Measurements from ENCODE around the gene TIMM23. TPM values are rescaled to one million over a fixed set of nuclear protein-coding genes. Genes with fewer than 3 reads are reported as not detected.
A peak's percentile ranks its signal among the peaks of the same experiment; 100 is the strongest.
"Not testable (repeated sequence)": the region's sequence is repeated elsewhere in the genome, so short reads cannot be mapped to it uniquely, and the experiment has no call there.

Gene TIMM23
- total RNA-seq, 2 experiments from 2014 or later: 52.5 to 54.3 TPM

DNA sequence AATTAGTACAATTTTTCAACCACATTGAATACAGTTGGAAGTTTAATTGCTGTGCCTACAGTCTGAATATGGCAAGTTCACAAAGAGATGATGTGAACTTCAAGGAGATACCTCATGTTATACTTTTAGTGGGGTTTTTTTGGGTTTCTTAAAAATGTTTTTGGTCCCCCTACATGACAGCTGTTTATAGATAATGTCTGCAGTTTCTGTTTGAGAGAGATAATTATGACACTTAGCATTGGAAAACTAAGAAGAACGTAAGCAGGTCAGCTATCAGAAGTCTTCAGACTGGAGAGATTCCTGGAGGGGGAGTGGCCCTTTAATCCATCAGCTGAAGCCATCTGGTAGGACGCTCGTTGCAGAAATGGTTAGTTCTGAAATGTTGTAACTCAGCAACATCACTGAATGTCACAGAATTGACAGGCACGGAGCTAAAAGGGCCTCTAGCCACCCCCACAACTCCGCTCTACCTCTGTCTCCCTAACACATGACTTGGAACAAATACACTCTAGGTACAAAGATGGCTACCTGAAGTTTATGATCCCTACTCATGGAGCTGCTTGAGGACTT, 29.0 kb downstream of the TIMM23 start:
- H3K9me3 Mint-ChIP-seq: peaks cover 2% of the 10 kb centered on the region
- peaks cover 39% of the 10 kb centered on the region for H3K36me3 Mint-ChIP-seq (ENCODE audit: low read depth)
- H3K27me3 Mint-ChIP-seq (ENCODE audit: low read depth): no peaks in the 10 kb centered on the region
- no peak for DNase-seq
- H3K4me1 Mint-ChIP-seq (ENCODE audit: low read depth): no peaks in the 10 kb centered on the region
- CTCF ChIA-PET: interaction anchor here (0.9 to 1.2 kb wide), 3 partner anchors 11 to 28 kb away, joined by 3 to 7 read pairs (median 5); no protein-coding TSS in a partner anchor
- H3K4me3 Mint-ChIP-seq: no peak overlapping the region
- intact Hi-C loops (cut with micrococcal nuclease): no loop called here
- no peak overlapping the region for H3K27ac Mint-ChIP-seq

DNA sequence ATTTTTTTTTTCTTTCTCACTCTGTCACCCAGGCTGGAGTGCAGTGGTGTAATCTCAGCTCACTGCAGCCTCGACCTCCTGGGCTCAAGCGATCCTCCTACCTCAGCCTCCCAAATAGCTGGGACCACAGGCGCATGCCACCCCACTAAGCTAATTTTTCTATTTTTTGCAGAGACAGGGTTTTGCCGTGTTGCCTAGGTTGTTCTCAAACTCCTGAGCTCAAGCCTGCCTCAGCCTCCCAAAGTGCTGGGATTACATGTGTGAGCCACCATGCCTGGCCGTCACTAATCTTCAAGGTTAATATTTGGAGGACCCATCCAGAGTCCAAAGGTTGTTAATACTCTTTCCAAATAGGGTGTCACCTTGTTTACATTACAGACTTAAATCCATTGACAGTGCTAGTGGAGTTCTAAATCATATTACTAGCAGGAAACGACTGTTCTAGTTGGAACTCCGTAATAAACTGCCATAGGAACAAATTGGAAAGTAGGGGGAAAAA, 29.9 kb downstream of the TIMM23 start:
- CTCF ChIA-PET: interaction anchor here (1.1 to 1.2 kb wide), 2 partner anchors 12 to 27 kb away, joined by 3 to 7 read pairs; no protein-coding TSS in a partner anchor
- intact Hi-C loops (cut with micrococcal nuclease); DNase-seq; H3K27ac Mint-ChIP-seq; H3K4me1 Mint-ChIP-seq (ENCODE audit: low read depth); H3K27me3 Mint-ChIP-seq (ENCODE audit: low read depth); H3K9me3 Mint-ChIP-seq; H3K4me3 Mint-ChIP-seq: not testable (repeated sequence)
- H3K36me3 Mint-ChIP-seq (ENCODE audit: low read depth): peaks cover 43% of the 10 kb centered on the region

DNA sequence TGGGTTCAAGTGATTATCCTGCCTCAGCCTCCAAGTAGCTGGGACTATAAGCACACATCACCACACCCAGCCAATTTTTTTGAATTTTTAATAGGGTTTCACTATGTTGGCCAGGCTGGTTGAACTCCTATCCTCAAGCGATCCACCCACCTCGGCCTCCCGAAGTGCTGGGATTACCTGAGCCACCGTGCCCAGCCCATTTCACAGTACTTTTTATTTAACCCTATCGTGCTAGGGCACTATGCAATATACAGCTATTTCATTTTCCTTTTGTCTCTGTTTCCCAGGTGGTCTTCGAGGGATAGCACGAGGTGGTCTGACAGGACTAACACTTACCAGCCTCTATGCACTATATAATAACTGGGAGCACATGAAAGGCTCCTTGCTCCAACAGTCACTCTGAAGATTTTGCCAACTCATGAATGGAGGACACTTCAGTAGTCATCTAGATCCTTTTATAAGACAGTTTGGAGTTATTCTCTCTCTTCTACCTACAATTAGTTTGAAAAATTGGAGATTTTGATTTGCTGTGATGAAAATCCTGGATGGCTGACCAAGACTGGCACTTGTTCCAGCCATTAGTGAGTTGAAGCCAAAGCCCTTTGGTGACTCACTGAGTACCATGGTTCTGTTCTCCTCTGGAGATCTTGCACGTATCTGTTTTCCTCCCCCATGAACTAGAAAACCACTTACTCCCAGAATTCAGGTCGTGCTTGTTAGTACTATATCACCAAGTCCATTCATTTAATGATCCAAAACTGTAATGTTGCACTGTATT, 30.8 kb downstream of the TIMM23 start:
- peaks cover 2% of the 10 kb centered on the region for H3K9me3 Mint-ChIP-seq
- DNase-seq: no peak
- intact Hi-C loops (cut with micrococcal nuclease): no loop called here
- H3K4me3 Mint-ChIP-seq: no peak overlapping the region
- H3K4me1 Mint-ChIP-seq (ENCODE audit: low read depth): peaks cover 2% of the 10 kb centered on the region
- H3K27me3 Mint-ChIP-seq (ENCODE audit: low read depth): no peaks in the 10 kb centered on the region
- no peak overlapping the region for H3K27ac Mint-ChIP-seq
- H3K36me3 Mint-ChIP-seq (ENCODE audit: low read depth): peaks cover 40% of the 10 kb centered on the region
- CTCF ChIA-PET: interaction anchor here (1.4 kb wide), 1 partner anchor 26 kb away, joined by 7 read pairs; the partner anchor contains the start of gene NCOA4

DNA sequence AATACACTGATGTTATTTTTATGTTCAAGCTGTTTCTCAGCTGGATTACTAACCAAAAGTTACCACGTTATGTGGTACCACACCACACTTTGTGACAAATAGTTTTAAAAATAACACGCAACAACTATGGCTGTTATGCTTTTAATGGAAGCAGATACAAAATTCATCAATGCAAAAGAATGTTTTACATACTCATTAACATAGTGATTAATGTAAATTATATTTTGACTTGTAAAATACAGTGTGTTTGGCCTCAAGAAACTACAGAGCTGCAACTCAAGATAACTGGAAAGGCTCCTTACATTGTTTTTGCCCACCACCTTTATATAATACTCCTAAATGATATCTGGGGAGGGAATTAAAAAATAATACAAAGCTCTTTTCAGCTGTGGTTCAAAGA, 32.7 kb downstream of the TIMM23 start:
- CTCF ChIA-PET: interaction anchor here (0.6 to 1.4 kb wide), 2 partner anchors 24 to 368 kb away, joined by 3 to 7 read pairs; partner anchors contain the start of gene NCOA4
- Mint-ChIP-seq H3K27ac (no peak overlapping the region), H3K4me3 (no peak overlapping the region), H3K36me3 (ENCODE audit: low read depth) (peaks cover 32% of the 10 kb centered on the region), H3K27me3 (ENCODE audit: low read depth) (no peaks in the 10 kb centered on the region), H3K4me1 (ENCODE audit: low read depth) (peaks cover 2% of the 10 kb centered on the region), H3K9me3 (no peaks in the 10 kb centered on the region)
- intact Hi-C loops (cut with micrococcal nuclease): no loop called here
- no peak for DNase-seq

DNA sequence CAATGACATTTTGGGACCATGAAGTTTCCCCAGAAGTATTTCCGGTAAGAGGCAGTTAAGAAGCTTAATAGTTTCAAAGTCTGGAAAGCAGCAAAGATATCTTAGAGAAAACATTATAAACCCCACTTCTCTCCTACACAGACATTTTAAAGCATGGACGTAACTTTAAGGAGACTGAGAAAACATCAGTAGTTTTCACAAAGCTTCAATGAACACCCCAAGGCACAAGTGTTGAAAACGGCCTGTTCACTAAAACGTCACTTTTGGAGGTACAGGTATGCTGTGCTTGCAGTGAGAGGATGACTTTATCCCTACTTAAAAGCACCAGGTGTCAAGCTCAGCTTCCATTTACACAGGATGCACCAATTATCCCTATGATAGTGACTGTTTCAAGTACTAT, 33.1 kb downstream of the TIMM23 start:
- no peak for DNase-seq
- Mint-ChIP-seq H3K9me3 (no peaks in the 10 kb centered on the region), H3K27ac (peak overlapping the region; percentile 36), H3K4me1 (ENCODE audit: low read depth) (peaks cover 2% of the 10 kb centered on the region), H3K27me3 (ENCODE audit: low read depth) (no peaks in the 10 kb centered on the region), H3K36me3 (ENCODE audit: low read depth) (peaks cover 31% of the 10 kb centered on the region), H3K4me3 (no peak overlapping the region)
- CTCF ChIA-PET: interaction anchor here (0.6 kb wide), 1 partner anchor 368 kb away, joined by 3 read pairs; no protein-coding TSS in a partner anchor
- intact Hi-C loops (cut with micrococcal nuclease): no loop called here

DNA sequence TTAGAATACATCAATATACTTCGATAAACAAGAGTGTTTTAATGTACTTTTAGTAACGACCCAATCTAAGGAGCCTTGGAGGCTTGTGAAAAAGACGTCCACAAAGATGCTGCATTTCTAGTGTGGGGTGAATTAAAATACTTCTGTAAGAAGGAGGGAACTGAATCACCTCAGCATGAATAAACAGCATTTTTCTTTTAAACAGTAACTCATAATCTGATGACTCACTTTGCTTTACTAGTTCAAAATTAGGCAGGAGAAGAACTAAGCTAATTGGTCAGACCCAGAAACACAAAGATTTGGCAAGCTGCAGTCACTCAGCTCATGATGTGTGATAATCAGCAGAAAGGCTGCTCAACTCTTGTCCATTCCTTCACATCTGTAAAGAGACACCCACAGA, 33.9 kb downstream of the TIMM23 start:
- Mint-ChIP-seq H3K27ac (peak overlapping the region; percentile 81), H3K27me3 (ENCODE audit: low read depth) (no peaks in the 10 kb centered on the region), H3K36me3 (ENCODE audit: low read depth) (peaks cover 37% of the 10 kb centered on the region), H3K4me3 (no peak overlapping the region), H3K4me1 (ENCODE audit: low read depth) (peaks cover 2% of the 10 kb centered on the region), H3K9me3 (no peaks in the 10 kb centered on the region)
- CTCF ChIA-PET: interaction anchor here (1.7 kb wide), 1 partner anchor 23 kb away, joined by 7 read pairs; no protein-coding TSS in a partner anchor
- intact Hi-C loops (cut with micrococcal nuclease): no loop called here
- DNase-seq: no peak

DNA sequence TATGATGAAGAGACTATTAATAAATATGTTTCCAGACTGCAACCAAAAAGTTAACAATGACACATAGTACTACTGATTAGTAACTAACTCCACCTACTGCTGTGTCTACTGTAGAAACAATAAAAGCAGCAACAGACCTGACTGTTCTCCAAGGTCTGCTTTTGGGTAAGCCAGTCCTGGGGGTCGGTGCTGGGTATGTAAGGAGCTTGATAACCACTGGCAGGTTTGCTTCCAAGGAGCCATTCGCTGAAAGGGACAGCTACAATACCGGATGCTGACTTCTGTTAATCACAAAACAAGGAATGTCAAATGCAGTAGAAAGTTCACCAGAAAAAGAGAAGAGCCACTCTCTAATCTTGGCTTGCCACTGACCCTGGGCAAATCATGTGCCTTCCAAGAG, 40.5 kb downstream of the TIMM23 start:
- CTCF ChIA-PET: interaction anchor here (1.0 kb wide), 1 partner anchor 13 kb away, joined by 3 read pairs; no protein-coding TSS in a partner anchor
- Mint-ChIP-seq H3K9me3 (no peaks in the 10 kb centered on the region), H3K4me1 (ENCODE audit: low read depth) (peaks cover 5% of the 10 kb centered on the region), H3K36me3 (ENCODE audit: low read depth) (peaks cover 34% of the 10 kb centered on the region), H3K27ac (no peak overlapping the region), H3K4me3 (no peak overlapping the region), H3K27me3 (ENCODE audit: low read depth) (no peaks in the 10 kb centered on the region)
- DNase-seq: no peak
- intact Hi-C loops (cut with micrococcal nuclease): loop anchor here (1.0 kb wide), 1 partner anchor 11 kb away; no protein-coding TSS in a partner anchor

DNA sequence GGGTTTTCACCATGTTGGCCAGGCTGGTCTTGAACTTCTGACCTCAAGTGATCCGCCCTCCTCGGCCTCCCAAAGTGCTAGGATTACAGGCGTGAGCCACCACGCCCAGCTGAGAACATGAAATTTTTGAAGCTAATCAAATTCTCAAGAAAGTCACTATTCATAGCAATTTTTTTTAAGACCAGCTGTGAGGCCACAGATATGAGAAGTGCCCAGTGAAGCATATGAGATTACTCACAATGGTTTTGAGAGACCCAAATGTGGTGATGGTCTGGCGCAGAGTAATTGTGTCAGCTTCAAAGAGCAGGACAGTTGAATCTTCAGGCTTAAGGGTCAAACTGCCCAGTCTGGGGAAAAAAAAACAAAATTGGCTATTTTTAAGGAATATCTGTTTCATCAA, 41.9 kb downstream of the TIMM23 start:
- intact Hi-C loops (cut with micrococcal nuclease): no loop called here
- Mint-ChIP-seq H3K4me3 (no peak overlapping the region), H3K36me3 (ENCODE audit: low read depth) (peaks cover 28% of the 10 kb centered on the region), H3K4me1 (ENCODE audit: low read depth) (peaks cover 20% of the 10 kb centered on the region), H3K9me3 (no peaks in the 10 kb centered on the region), H3K27ac (no peak overlapping the region), H3K27me3 (ENCODE audit: low read depth) (no peaks in the 10 kb centered on the region)
- DNase-seq: no peak
- CTCF ChIA-PET: no interaction called here

DNA sequence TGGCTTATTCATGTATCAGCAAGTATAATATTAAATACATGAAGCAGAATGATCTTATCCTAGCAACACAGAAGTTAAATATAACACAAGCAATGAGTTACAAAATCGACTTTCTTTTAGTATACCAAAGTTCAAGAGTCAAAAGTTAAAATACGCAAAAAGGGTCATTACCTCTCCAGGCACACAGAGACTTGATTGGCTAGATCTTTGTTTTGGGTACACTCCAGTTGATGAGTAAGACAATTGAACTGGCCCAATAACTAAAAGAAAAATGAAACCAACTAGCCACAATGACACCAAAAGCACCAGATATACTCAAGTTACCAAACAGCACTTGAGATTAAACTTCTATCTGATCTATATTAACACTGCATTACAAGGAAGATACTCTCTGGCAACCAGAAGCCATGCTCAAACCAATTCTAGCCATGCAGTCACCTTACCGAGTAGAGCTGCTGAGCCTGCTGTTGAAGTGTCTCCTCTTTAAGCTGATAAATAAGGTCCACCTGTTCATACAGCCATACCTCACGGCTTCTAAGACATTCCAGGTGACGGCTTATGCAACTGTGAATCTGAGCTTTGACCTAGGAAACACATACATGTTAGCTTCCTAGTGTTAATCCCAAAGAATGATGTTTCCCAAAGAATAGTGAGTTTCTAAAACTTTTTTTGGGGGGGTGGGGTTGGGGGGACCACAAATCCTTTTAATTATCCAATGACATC, 42.6 kb downstream of the TIMM23 start:
- no peaks in the 10 kb centered on the region for H3K9me3 Mint-ChIP-seq
- intact Hi-C loops (cut with micrococcal nuclease): no loop called here
- no peaks in the 10 kb centered on the region for H3K27me3 Mint-ChIP-seq (ENCODE audit: low read depth)
- H3K4me1 Mint-ChIP-seq (ENCODE audit: low read depth): peaks cover 26% of the 10 kb centered on the region
- peak overlapping the region; percentile 48 for H3K27ac Mint-ChIP-seq
- CTCF ChIA-PET: interaction anchor here (3.7 kb wide), 1 partner anchor 14 kb away, joined by 19 read pairs; the partner anchor contains the start of gene NCOA4
- H3K4me3 Mint-ChIP-seq: no peak overlapping the region
- H3K36me3 Mint-ChIP-seq (ENCODE audit: low read depth): peaks cover 26% of the 10 kb centered on the region
- no peak for DNase-seq

DNA sequence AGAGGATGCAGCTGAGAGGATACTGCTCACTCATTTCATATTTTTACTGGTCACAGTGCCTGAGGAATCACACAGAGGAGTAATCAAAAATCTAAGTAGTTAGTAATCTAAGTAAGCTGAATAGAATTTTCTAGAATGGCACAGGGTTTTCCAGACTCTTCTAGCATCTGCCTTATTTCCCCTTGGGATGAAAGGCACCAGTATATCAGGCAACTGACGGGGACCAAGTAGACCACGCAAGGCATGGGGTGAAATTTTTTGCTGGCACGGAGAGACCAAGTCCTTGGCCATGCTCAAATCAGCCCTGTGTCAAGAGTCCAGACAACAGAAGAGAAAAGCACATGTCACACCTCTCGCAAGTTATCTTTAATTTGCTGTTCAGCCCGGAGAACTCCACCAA, 43.9 kb downstream of the TIMM23 start:
- intact Hi-C loops (cut with micrococcal nuclease): no loop called here
- no peaks in the 10 kb centered on the region for H3K9me3 Mint-ChIP-seq
- no peaks in the 10 kb centered on the region for H3K27me3 Mint-ChIP-seq (ENCODE audit: low read depth)
- no peak overlapping the region for H3K27ac Mint-ChIP-seq
- peaks cover 40% of the 10 kb centered on the region for H3K4me1 Mint-ChIP-seq (ENCODE audit: low read depth)
- no peak for DNase-seq
- peaks cover 19% of the 10 kb centered on the region for H3K36me3 Mint-ChIP-seq (ENCODE audit: low read depth)
- CTCF ChIA-PET: interaction anchor here (3.7 kb wide), 1 partner anchor 12 kb away, joined by 19 read pairs; the partner anchor contains the start of gene NCOA4
- H3K4me3 Mint-ChIP-seq: no peak overlapping the region

DNA sequence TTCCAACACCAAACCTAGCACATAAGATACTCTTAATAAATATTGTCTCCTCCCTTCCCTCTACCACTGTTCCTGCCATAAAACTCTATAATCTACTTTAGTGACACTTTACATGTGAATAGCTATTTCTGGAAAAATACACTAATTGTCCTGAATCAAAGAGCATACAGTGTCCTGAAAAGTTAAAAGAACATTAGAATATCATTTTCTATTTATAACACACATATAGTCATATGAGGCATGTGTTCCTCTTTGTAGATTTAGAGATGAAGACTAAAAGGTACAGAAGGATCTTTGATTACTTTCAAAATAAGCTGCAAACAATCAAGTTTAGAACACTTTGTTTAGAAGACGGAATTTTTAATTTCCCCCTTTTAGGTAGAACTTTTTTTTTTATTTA, 44.5 kb downstream of the TIMM23 start:
- Mint-ChIP-seq H3K36me3 (ENCODE audit: low read depth) (peaks cover 19% of the 10 kb centered on the region), H3K4me1 (ENCODE audit: low read depth) (peaks cover 45% of the 10 kb centered on the region), H3K27ac (no peak overlapping the region)

DNA sequence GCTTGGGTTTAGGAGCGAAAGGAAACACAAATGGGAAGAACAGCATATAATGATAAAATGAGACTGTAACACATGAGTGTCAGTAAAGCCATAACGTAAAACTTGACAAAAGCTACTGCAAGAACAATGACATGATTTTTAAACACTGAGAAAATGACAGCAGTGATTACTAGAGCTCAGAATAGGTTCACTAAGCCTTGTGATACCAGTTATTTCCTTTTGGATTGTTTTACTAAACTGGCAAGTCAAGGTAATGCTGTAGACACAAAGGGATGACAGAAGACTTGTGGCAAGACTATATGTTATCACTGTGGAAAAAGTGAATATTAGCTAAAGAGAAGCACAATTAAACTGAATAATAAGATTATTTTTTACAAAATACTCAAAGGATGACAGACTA, 45.4 kb downstream of the TIMM23 start:
- no peak for DNase-seq
- intact Hi-C loops (cut with micrococcal nuclease): no loop called here
- Mint-ChIP-seq H3K27me3 (ENCODE audit: low read depth) (no peaks in the 10 kb centered on the region), H3K4me3 (no peak overlapping the region), H3K4me1 (ENCODE audit: low read depth) (peaks cover 54% of the 10 kb centered on the region), H3K27ac (peak overlapping the region; percentile 13), H3K9me3 (no peaks in the 10 kb centered on the region), H3K36me3 (ENCODE audit: low read depth) (peaks cover 19% of the 10 kb centered on the region)
- CTCF ChIA-PET: interaction anchor here (0.6 to 3.7 kb wide), 6 partner anchors 8 to 361 kb away, joined by 3 to 19 read pairs (median 4); partner anchors contain the start of gene NCOA4

More for the DNA sequence above, 44.5 kb downstream of the TIMM23 start:
- Mint-ChIP-seq H3K27me3 (ENCODE audit: low read depth) (no peaks in the 10 kb centered on the region), H3K9me3 (no peaks in the 10 kb centered on the region), H3K4me3 (no peak overlapping the region)
- DNase-seq: no peak
- CTCF ChIA-PET: interaction anchor here (3.7 kb wide), 1 partner anchor 12 kb away, joined by 19 read pairs; the partner anchor contains the start of gene NCOA4
- intact Hi-C loops (cut with micrococcal nuclease): no loop called here

All from activated naive CD4-positive, alpha-beta T cell treated with anti-CD3 and anti-CD28 coated beads for 36 hours (primary cell).